Measurements from ENCODE around the gene TPM2.

- no peak for TF ChIP-seq TAF1 (IDR thresholded peaks at IDR 0.05; ENCODE audit: low read depth, low read length)
- no peak for TF ChIP-seq POLR2A (IDR thresholded peaks at IDR 0.05; ENCODE audit: low read depth, low read length)
- peak; percentile 14; the same call in 1 of the 2 replicates for TF ChIP-seq POLR2AphosphoS5 (IDR thresholded peaks at IDR 0.05; ENCODE audit: low read depth, low read length)
- TF ChIP-seq SPI1 (IDR thresholded peaks at IDR 0.05; ENCODE audit: low read depth, low read length) = no peak
- no peak for TF ChIP-seq POU2F2 (IDR thresholded peaks at IDR 0.05; ENCODE audit: low read depth, low read length)
Observed at GRCh38 chr9:35714579-35715252, 25.0 kb upstream of the TPM2 start.
